Progenitor cell of endocrine pancreas (in vitro differentiated cells): ENCODE data around the gene RAB37. TPM values are rescaled to one million over a fixed set of nuclear protein-coding genes. Genes with fewer than 3 reads are reported as not detected.

Experiments
- DNase-seq: peaks from one replicate; pipeline ENCODE4 v3.0.0; 2021; ENCODE audit warnings: low spot score; ENCODE audit not compliant: unreplicated experiment
- H3K27ac Mint-ChIP-seq: 2 replicates; pipeline ENCODE4 v1.8.0; 2021; ENCODE audit warnings: mild to moderate bottlenecking, moderate library complexity, mixed read lengths
- H3K27me3 Mint-ChIP-seq: 2 replicates; pipeline ENCODE4 v1.8.0; 2021; ENCODE audit warnings: mixed read lengths
- H3K36me3 Mint-ChIP-seq: 2 replicates; pipeline ENCODE4 v1.8.0; 2022; ENCODE audit warnings: mixed read lengths; ENCODE audit not compliant: insufficient read depth
- H3K4me1 Mint-ChIP-seq: 2 replicates; pipeline ENCODE4 v1.8.0; 2021; ENCODE audit warnings: low read depth, mixed read lengths
- H3K4me3 Mint-ChIP-seq: 2 replicates; pipeline ENCODE4 v1.8.0; 2021; ENCODE audit warnings: low read depth, mild to moderate bottlenecking, moderate library complexity, mixed read lengths
- H3K9me3 Mint-ChIP-seq: 2 replicates; pipeline ENCODE4 v1.8.0; 2021; ENCODE audit warnings: low read depth, mixed read lengths
- total RNA-seq: library from RNA; stranded (reverse); gene quantifications from 2 replicates; pipeline ENCODE4 v1.2.1, GENCODE V29; 2021
- TF ChIP-seq, protein P1 (sequence below): fragments of 200-600 bp; sonication (generic); IDR thresholded peaks from one replicate; pipeline ENCODE4 v1.5.0; 2021; ENCODE audit warnings: antibody characterized with exemption, mild to moderate bottlenecking; ENCODE audit not compliant: unreplicated experiment

The RAB37 gene
- total RNA-seq, 1 donor from 2014 or later: 3.2 TPM

DNA sequence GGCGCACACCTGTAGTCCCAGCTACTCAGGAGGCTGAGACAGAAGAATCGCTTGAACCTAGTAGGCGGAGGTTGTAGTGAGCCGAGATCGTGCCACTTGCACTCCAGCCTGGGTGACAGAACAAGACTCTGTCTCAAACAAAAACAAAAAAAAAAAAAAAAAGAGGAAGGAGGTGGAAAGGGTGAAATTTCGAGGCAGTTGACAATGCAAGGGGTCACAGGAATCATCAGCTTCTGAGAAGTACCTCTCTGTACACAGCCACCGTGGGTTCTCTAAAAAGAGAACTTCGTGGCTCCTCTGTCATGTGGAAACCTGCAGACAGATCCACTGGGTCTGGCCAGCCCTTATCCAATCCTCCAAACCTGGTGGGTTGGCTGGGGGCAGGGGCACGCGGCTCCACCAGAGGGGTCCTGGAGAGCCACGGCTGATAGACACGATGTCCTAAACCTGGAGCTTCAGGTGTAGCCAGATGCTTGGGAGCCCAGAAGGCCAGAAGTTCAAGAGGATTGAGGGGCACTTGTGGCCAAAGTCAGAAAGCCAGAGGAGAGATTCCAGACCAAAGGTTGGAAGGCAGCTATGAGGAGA lies 23.8 kb upstream of the RAB37 start:
- Mint-ChIP-seq H3K36me3 (no peaks in the 10 kb centered on the region), H3K27ac (no peak overlapping the region), H3K9me3 (no peaks in the 10 kb centered on the region), H3K27me3 (peaks cover 23% of the 10 kb centered on the region), H3K4me1 (peaks cover 4% of the 10 kb centered on the region), H3K4me3 (no peak overlapping the region)
- TF ChIP-seq, protein P1, sequence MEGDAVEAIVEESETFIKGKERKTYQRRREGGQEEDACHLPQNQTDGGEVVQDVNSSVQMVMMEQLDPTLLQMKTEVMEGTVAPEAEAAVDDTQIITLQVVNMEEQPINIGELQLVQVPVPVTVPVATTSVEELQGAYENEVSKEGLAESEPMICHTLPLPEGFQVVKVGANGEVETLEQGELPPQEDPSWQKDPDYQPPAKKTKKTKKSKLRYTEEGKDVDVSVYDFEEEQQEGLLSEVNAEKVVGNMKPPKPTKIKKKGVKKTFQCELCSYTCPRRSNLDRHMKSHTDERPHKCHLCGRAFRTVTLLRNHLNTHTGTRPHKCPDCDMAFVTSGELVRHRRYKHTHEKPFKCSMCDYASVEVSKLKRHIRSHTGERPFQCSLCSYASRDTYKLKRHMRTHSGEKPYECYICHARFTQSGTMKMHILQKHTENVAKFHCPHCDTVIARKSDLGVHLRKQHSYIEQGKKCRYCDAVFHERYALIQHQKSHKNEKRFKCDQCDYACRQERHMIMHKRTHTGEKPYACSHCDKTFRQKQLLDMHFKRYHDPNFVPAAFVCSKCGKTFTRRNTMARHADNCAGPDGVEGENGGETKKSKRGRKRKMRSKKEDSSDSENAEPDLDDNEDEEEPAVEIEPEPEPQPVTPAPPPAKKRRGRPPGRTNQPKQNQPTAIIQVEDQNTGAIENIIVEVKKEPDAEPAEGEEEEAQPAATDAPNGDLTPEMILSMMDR: no peak
- DNase-seq: no peak

- Mint-ChIP-seq H3K36me3 (no peaks in the 10 kb centered on the region), H3K4me3 (no peak overlapping the region), H3K4me1 (peaks cover 5% of the 10 kb centered on the region), H3K27me3 (peaks cover 29% of the 10 kb centered on the region), H3K9me3 (no peaks in the 10 kb centered on the region), H3K27ac (no peak overlapping the region)
- DNase-seq: no peak
- TF ChIP-seq, protein P1: no peak
Observed at GRCh38 chr17:74715144-74715543, 21.9 kb upstream of the RAB37 start.

- Mint-ChIP-seq H3K36me3 (no peaks in the 10 kb centered on the region), H3K9me3 (no peaks in the 10 kb centered on the region), H3K4me3 (no peak overlapping the region), H3K4me1 (peaks cover 4% of the 10 kb centered on the region), H3K27me3 (peaks cover 15% of the 10 kb centered on the region), H3K27ac (no peak overlapping the region)
- TF ChIP-seq, protein P1: no peak
- no peak for DNase-seq
Observed at GRCh38 chr17:74720506-74720905, 16.6 kb upstream of the RAB37 start.

DNA sequence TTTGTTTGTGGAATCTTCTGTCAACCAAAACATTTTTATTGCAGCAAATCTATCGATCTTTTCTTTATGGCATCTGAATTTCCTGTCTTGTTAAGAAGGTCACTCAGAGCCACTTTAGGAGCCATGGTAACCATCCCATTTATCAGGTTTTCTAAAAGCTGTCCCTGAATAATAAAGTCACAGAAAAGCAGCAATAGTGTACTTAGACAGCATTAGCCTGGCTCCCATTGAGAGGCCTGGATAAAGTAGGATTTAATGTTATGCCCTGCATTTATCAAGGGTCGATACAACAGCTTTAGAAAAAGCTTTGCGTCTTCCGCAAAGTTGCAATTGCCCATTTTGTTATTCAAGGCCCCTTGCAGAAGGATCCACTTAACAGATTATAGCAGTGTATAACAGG lies 14.3 kb upstream of the RAB37 start:
- peaks cover 12% of the 10 kb centered on the region for H3K27me3 Mint-ChIP-seq
- H3K9me3 Mint-ChIP-seq: no peaks in the 10 kb centered on the region
- H3K27ac Mint-ChIP-seq: no peak overlapping the region
- no peak overlapping the region for H3K4me3 Mint-ChIP-seq
- no peak for DNase-seq
- H3K36me3 Mint-ChIP-seq: no peaks in the 10 kb centered on the region
- TF ChIP-seq, protein P1: no peak
- peaks cover 4% of the 10 kb centered on the region for H3K4me1 Mint-ChIP-seq

DNA sequence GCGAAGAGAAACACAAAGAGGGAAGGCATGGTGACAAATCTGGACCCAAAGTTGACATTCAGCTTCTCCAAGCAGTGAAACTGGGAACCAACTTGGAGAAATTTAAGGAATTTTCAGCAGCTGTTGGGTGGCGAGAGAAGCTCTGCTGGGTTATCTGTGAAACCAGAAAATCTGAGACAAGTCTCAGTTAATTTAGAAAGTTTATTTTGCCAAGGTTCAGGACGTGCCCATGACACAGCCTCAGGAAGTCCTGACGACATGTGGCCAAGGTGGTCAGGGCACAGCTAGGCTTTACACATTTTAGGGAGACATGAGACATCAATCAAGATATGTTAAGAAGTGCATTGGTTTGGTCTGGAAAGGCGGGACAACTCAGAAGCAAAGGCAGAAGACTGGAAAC lies 13.2 kb upstream of the RAB37 start:
- no peak for DNase-seq
- no peak overlapping the region for H3K4me3 Mint-ChIP-seq
- no peak overlapping the region for H3K27ac Mint-ChIP-seq
- H3K27me3 Mint-ChIP-seq: peaks cover 9% of the 10 kb centered on the region
- H3K36me3 Mint-ChIP-seq: no peaks in the 10 kb centered on the region
- TF ChIP-seq, protein P1: no peak
- peaks cover 4% of the 10 kb centered on the region for H3K4me1 Mint-ChIP-seq
- H3K9me3 Mint-ChIP-seq: no peaks in the 10 kb centered on the region
